Neural cell (in vitro differentiated cells): Measurements from ENCODE around the gene AQP9.

ENCODE experiments used
- CTCF ChIP-seq: fragments of 450-650 bp; IDR thresholded peaks from 2 replicates; pipeline ENCODE4 v1.5.1; 2014; ENCODE audit warnings: antibody characterized with exemption, mild to moderate bottlenecking, moderate library complexity; ENCODE audit not compliant: poor library complexity, severe bottlenecking
- EZH2 ChIP-seq: fragments of 200-600, 300-800 bp; shearing (Covaris generic), sonication (generic); IDR thresholded peaks from 2 replicates; pipeline ENCODE4 v1.6.1; 2014; ENCODE audit warnings: antibody characterized with exemption, low read length, borderline replicate concordance, mild to moderate bottlenecking; ENCODE audit not compliant: insufficient read depth, poor library complexity, severe bottlenecking
- POLR2AphosphoS5 ChIP-seq: IDR thresholded peaks from 2 replicates; pipeline ENCODE4 v1.6.1; 2012
- RAD21 ChIP-seq: fragments of 450-650 bp; conservative IDR thresholded peaks from 2 replicates; pipeline ENCODE4 v1.6.1; 2014; ENCODE audit warnings: antibody characterized with exemption, mild to moderate bottlenecking, moderate library complexity
- REST ChIP-seq: IDR thresholded peaks from 2 replicates; pipeline ENCODE4 v1.6.1; 2012; ENCODE audit warnings: borderline replicate concordance
- SMC3 ChIP-seq: fragments of 450-650 bp; conservative IDR thresholded peaks from 2 replicates; pipeline ENCODE4 v1.6.1; 2014; ENCODE audit warnings: antibody characterized with exemption, mild to moderate bottlenecking, moderate library complexity; ENCODE audit not compliant: poor library complexity
- TAF1 ChIP-seq: IDR thresholded peaks from 2 replicates; pipeline ENCODE4 v1.6.1; 2012; ENCODE audit warnings: low read depth

- TF ChIP-seq RAD21 (no peak), CTCF (no peak), EZH2 (no peak), POLR2AphosphoS5 (no peak), REST (no peak), TAF1 (no peak), SMC3 (no peak)
Observed at GRCh38 chr15:58213587-58214338, 75.6 kb downstream of the AQP9 start.
